GM18951 (cell line): Measurements from ENCODE around the gene POM121.
A peak's percentile ranks its signal among the peaks of the same experiment; 100 is the strongest.
"Not testable (repeated sequence)": the region's sequence is repeated elsewhere in the genome, so short reads cannot be mapped to it uniquely, and the experiment has no call there.

ENCODE experiments used
- POLR2A ChIP-seq: IDR thresholded peaks from 4 replicates; pipeline ENCODE4 v1.6.1; 2011; ENCODE audit warnings: mild to moderate bottlenecking; ENCODE audit not compliant: insufficient read length, insufficient read depth; ENCODE audit errors: extremely low read depth
- in situ Hi-C: fragments of 300-500 bp; cut with MboI; formaldehyde crosslinking; loops from one replicate; pipeline ENCODE4 v1.12.0; 2022; ENCODE audit warnings: low sequenced_read_pairs, mixed read lengths, inconsistent platforms; ENCODE audit not compliant: unreplicated experiment

Gene POM121

GRCh38 chr7:72924733-72925545 lies at the start of gene POM121:
TSS of gene POM121 (plus strand) at chr7:72925095. CDS start at chr7:72925122, 27 bp downstream.
- peak; percentile 87 for TF ChIP-seq POLR2A
- in situ Hi-C loops = loop anchor here (25.0 kb wide), 1 partner anchor 562 kb away; no protein-coding TSS in a partner anchor

GRCh38 chr7:72879079-72879736 lies 45.7 kb upstream of the POM121 start:
- TF ChIP-seq POLR2A = peak; percentile 63
- in situ Hi-C loops = not testable (repeated sequence)

- in situ Hi-C loops = not testable (repeated sequence)
- TF ChIP-seq POLR2A = peak; percentile 33
Measured at GRCh38 chr7:72879737-72880215, 45.1 kb upstream of the POM121 start.

GRCh38 chr7:72891750-72892149 lies 33.1 kb upstream of the POM121 start:
- in situ Hi-C loops = not testable (repeated sequence)

DNA sequence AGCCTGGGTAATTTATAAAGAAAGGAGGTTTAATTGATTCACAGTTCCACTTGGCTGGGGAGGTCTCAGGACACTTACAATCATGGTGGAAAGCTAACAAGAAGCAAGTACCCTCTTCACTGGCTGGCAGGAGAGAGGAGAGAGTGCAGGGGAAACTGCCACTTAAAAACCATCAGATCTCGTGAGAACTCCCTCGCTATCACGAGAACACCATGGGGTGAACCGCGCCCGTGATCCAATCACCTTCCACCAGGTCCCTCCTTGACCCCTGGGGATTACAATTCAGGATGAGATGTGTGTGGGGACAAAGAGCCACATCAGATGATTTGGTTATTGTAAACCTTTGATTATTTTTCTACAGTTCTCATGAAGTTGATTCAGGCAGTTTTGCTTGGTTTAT lies 20.2 kb upstream of the POM121 start:
- in situ Hi-C loops = not testable (repeated sequence)

DNA sequence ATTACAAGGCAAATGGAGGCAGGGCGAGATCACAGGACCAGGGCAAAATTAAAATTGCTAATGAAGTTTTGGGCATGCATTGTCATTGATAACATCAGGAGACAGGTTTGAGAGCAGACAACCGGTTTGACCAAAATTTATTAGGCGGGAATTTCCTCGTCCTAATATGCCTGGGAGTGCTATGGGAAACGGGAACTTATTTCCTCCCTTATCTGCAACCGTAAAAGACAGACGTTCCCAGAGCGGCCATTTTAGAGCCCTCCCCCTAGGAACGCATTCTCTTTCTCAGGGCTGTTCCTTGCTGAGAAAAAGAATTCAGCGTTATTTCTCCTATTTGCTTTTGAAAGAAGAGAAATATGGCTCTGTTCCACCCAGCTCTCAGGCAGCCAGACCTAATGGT lies 16.5 kb upstream of the POM121 start:
- in situ Hi-C loops = not testable (repeated sequence)

- in situ Hi-C loops = loop anchor here (10.0 kb wide), 1 partner anchor 87 kb away; the partner anchor contains the start of gene TYW1B
Measured at GRCh38 chr7:72911395-72911794, 13.5 kb upstream of the POM121 start.

- in situ Hi-C loops = loop anchor here (10.0 kb wide), 1 partner anchor 89 kb away; the partner anchor contains the start of gene TYW1B
Measured at GRCh38 chr7:72913750-72914149, 11.1 kb upstream of the POM121 start.

- in situ Hi-C loops = loop anchor here (10.0 kb wide), 1 partner anchor 90 kb away; the partner anchor contains the start of gene TYW1B
Measured at GRCh38 chr7:72914756-72915525, 10.0 kb upstream of the POM121 start.

DNA sequence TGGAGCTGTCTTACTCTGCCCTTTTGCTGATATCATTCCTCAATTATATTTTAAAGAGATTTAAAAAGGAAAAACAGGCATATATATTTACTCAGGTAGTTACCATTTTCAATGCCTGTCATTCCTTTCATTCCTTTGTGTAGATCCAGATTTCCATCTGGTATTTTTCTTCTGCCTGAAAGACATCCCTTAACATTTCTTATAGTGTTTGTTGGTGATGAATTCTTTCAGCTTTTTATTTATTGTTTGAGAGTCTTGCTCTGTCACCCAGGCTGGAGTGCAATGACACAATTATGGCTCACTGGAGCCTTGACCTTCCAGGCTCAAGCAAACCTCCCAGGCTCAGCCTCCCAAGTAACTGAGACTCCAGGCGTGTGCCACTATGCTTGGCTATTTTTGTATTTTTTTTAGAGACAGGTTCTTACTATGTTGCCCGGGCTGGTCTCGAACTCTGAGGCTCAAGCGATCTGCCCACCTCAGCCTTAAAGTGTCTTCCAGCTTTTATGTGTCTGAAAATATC lies 5.6 kb upstream of the POM121 start:
- no peak for TF ChIP-seq POLR2A
- in situ Hi-C loops = loop anchor here (10.0 kb wide), 1 partner anchor 95 kb away; the partner anchor contains the start of gene TYW1B

GRCh38 chr7:72924386-72924732 lies 536 bp upstream of the POM121 start:
- in situ Hi-C loops = no loop called here
- no peak for TF ChIP-seq POLR2A

- in situ Hi-C loops = loop anchor here (25.0 kb wide), 1 partner anchor 562 kb away; no protein-coding TSS in a partner anchor
- TF ChIP-seq POLR2A = no peak
Measured at GRCh38 chr7:72925546-72926120, 738 bp downstream of the POM121 start.

GRCh38 chr7:72927791-72928190 lies 2.9 kb downstream of the POM121 start:
- in situ Hi-C loops = loop anchor here (25.0 kb wide), 1 partner anchor 560 kb away; no protein-coding TSS in a partner anchor

- in situ Hi-C loops = loop anchor here (25.0 kb wide), 1 partner anchor 559 kb away; no protein-coding TSS in a partner anchor
Measured at GRCh38 chr7:72928216-72928615, 3.3 kb downstream of the POM121 start.

- in situ Hi-C loops = loop anchor here (25.0 kb wide), 1 partner anchor 545 kb away; no protein-coding TSS in a partner anchor
Measured at GRCh38 chr7:72942022-72942705, 17.3 kb downstream of the POM121 start.

- in situ Hi-C loops = loop anchor here (25.0 kb wide), 1 partner anchor 544 kb away; no protein-coding TSS in a partner anchor
Measured at GRCh38 chr7:72942956-72943355, 18.1 kb downstream of the POM121 start.

DNA sequence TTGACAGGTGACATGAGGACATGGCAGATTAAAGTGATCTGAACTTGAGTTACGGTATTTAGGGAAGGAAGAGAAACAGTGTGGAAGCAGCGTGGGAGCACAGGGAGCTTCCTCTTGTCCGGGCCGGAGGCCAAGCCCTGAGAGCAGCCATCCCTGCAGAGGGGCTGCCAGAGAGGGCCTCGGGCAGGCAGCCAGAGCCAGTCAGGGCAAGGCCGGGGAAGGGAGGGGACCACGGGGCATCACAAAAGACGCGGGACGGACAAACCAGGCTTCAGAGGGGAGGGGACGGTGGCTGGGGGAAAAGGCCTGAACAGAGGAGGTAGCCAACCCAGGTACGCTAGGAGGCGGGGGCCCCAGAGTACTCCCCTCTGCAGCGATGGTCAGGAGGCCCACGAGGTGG lies 20.0 kb downstream of the POM121 start:
- in situ Hi-C loops = loop anchor here (25.0 kb wide), 1 partner anchor 542 kb away; no protein-coding TSS in a partner anchor
